SW480 (cell line): ENCODE measurements around the gene WT1.
A peak's percentile ranks its signal among the peaks of the same experiment; 100 is the strongest.

Source experiments
- DNase-seq: peaks from one replicate; pipeline ENCODE4 v3.0.0-alpha.2; 2016; ENCODE audit warnings: low spot score

Gene WT1

DNA sequence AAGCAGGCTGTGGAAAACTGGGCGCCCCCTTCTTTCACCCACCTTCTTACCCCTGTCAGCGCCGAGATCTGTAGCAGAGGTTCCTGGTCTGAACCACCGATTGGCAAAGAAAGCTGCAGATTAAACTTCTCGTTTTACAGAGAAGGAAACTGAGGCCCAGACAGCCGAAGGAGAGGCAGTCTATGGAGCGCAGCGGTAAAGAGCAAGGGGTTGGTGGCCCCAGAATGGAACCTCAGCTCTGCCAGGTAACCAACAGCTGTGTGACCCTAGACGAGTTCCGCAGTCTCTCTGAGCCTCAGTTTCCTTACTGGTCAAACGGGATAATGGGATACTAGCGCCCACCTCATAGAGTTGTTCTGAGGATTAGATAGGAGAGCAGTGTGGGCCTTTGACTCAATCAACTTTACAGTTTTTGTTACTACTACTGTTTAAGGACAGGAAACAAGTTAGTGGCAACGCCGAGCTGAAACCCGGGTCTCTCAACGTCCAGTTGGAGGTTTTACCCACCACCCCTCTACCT lies 3.1 kb upstream of the WT1 start:
- no peak for DNase-seq

DNA sequence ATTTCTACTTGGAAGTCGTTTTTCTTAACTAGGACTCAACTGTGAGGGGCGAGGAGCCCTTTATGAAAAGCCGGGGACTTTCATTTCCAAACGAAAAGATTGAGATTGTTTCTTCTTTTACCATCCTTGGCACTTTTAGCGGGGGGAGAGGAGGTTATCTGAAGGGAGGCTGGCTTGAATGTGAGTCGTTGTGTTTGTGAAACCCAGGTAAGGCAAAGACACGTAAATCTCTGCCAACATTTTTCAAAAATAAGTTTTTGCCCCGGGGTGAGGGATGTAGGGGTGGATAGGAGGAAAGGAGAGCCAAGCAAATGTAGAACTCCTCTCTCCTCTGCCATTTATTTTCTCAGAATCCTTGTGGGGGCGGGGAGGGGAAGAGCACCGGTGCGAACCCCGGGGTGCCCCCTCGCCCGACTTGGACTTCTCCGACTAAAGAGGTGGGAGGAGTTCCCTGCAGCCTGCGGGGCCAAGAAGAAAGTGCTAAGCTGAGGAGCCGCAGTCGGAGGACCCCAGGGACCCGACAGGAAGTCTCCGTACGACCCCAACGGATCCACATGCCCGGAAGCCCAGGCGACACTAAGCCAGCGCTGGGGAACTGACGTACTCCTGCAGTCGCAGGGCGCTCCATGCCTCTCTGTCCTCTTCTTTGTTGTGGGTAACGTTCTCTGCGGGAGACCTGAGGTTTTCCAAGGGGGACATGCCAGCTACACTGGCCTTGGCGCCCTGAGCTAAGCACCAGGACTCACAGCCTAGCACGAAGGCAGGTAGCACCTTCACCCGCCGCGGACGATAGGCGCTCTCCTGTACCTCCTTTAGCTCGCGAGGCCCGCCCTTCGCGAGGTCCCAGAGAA lies 2.4 kb upstream of the WT1 start:
- DNase-seq = no peak

DNA sequence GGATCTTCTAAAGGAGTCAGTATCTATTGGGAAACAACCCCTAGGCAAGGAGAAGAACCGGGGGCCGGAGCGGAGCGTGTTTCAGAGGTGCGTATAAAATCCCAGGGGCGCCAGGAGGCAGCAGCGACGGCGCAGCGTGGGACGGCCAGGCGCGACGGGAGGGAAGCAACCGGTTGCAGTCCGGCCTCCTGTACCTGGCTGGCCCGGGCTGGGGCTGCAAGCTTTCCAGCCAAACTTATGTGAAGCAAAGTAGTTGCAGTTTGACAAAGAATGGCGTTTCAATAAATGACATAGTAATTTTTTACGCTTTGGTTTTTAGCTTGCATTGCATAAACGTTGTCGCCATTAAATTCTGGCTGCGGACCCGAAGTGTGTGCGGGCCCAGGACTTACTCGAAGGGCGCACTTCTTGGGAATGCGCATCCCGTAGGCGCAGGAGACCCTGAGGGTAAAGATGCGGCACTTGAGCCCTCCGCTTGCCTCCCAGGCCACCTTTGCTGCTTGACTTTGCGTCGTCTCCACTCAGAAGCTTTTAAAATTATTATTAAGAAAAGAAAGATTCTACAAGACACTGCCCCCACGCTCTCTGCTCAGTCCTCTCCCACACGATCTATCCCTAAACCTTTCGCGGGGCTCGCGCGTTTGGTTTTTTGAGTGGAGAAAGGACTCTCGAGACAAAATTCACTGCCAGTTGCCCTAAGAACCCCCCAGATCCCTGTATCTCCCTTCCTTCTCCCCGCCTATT lies 1.6 kb upstream of the WT1 start:
- DNase-seq = no peak

DNA sequence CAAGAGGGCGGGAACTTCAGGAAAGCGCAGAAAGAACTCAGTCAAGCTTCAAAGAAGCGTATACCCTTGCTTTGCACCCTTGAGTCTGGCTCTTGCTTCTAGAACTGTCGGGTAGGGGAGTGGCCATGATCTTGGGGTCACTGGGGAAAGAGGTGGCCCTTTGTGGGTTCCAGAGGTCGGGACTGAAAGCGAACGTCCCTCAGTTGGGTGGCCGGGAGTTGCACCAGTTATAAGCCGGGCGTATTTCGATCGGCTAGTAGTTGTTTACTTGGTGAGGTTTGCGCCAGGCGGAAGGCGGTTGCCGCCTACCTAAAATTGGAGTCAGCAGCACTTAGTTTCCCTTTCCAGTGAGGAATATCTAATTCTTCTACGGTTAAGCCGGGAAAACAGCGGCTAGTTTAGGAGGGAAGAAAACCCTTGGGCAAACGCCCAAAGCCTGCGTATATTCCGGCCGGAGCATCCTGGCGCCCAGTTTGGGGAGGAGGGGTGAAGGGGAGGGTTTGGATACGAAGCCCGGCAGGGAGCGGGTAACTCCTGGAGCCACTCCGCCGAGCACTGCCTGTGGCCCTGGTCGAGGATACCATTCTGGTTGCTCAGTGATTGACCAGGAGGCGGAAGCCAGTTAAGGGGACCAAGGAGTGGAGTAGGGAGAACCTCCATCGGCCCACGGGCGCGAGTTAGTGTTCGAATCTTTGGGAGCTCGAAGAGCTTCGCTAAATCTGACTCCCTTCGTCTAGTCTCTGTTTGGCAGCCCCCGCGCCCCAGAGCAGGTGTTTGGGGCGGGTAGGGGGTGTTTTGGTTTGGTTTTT lies 807 bp upstream of the WT1 start:
- DNase-seq = no peak

DNA sequence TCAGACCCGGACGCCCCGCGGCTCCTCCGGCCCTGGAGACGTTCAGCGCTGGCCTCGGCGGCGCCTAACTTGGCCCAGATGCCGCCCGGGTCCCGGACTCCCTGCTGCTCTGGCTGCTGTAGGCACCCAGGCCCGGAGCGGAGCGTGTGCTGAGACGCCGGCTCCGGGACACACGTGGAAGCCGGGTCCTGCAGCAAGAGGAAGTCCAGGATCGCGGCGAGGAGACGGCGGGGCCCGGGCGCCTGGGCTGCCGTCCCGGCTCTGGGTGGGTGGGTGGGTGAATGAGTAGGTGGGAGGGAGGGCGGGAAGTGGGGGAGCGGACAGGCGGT lies 223 bp downstream of the WT1 start:
- DNase-seq = peak; percentile 66

DNA sequence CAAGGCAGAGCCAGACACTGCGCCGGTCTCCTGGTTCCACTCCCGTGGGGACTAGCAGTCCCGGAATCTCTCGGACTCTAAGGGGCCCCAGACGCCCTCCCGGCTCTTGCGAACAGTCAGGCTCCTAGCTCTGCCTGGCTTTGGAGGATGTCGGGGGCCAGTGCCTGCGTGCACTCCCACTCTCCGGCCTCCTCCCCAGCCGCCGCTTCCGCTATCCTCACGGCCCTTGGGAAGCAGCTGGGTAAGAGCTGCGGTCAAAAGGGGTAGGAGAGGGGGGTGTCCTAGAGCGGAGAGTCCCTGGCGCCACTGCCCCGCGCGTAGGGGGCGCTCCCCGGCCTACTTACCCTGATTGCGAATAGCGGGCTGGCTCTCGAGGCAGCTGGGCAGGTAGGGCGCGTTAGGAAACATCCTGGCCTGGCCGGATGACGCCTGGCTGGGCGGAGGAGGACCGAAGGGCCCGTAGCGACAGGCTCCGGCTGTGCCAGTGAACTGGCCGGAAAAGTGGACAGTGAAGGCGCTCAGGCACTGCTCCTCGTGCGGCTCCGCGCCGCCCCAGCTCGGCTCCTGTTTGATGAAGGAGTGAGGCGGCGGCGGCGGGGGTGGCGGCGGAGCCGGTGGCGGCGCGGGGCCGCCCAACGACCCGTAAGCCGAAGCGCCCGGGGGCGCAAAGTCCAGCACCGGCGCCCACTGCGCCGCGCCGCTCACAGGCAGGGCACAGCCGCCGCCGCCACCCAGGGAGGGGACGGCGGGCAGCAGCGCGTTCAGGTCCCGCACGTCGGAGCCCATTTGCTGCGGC lies 785 bp downstream of the WT1 start:
- DNase-seq = peak; percentile 71

DNA sequence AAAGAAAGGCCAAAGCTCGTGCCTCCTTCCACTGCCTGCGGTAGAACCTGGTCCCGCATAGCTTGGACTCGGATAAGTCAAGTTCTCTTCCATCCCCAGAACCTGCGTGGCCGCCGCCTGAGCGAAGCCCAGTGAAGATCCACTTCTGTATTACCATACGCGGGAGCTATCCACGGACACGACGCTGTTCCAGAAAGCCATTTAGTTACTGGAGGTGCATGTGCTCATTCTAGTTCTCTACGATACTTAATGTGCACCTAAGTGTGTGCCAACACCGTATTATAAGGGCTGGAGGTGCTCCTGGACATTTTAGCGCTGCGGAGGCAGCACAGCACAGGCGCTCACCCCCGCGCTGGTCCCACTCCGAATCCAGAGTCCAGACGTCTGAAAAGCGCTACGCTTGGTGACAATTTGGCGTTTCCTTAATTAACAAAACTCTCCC lies 1.4 kb downstream of the WT1 start:
- DNase-seq = no peak

DNA sequence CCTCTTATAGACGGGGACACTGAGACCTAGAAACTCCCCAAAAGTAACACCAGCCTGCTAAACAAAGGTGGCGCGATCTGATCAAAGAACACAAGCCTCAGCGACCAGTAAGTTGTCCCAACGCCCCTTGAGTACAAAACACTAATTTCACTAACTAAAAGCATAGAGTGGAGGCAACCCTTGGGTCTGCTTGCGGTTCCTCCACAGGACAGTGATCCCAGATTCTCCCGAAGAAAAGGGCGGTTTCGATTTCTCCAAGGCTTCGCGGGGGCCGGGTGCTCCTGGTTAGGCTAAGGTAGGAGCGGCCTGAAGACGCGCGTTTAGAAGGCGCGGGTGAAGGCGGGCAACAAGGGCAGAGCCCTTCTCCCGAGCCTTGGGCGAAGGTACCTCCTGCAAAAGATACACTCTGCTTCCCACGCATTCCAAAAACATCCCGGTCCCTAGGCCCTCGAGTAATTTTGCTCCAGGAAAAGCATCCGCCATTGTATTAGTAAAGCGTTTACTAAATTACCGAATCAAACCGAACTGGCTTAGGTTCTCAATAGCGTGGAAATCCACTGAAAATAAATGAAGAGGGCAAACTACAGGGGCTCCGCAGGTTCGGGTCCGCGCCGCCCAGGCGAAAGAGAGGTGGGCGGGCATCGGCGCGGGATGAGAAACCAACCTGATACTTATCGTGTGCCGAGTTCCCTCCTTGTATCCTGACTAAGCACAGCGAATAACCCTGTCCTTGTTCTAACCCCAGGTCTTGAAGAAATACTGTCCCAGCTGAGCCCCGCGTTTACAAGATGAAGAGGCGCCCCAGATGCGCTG lies 2.0 kb downstream of the WT1 start:
- DNase-seq = no peak

DNA sequence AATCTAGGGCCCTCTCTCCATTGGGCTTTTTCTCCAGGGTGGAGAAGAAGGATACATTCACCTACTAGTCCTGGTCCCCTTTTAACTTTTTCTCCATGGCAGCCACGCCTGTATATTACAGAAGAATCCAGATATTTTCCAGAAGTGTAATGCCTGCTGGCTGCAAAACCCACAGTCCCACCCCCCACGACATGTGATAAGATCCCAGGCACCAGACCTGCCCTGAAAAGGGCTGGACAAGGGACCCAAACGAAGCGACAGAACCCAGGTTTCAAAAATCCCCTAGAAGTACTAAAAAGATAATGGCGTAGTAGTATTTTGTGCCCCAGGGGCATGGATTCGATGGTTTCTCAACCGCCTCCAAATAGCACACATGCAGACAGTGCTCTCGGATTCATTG lies 2.8 kb downstream of the WT1 start:
- DNase-seq = no peak

DNA sequence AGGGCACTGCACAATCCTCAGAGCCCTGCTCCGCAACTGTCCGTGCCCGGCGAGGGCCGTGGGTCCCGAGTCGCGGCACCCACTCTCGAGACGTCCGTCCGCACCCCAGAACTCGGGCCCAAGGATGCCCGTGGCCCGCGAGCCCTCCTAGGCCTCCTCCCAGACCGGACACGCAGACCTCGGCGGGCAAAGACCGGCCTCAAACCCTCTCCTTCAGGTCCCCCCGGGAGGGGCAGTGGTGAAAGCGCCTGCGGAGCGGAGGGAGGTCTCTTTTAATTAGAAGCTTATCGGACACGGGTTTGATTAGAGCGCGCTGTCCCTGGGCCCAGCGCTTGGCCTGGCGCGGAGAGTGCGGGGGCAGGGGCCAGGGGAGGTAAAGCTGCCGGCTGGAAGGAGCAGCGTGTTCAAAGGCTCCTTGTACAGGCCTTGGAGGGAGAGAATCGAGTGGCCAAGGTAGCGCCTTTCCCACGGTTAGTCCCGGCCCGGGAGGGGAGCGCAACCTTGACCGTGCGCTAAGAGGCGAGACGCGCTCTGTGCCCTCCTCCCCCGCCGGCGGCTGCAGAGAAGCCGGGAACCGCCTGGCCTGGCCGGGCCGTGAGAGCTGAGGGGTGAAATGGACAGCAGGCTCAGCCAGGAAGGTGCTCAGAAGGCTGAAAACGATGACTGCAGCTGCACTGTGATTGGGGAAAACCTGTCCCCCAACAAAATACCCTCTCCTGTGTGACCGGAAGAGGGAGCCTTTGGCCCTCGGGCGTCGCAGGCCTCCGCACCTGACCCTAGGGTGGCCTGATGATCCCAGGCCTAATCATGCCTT lies 4.6 kb downstream of the WT1 start:
- DNase-seq = no peak

DNA sequence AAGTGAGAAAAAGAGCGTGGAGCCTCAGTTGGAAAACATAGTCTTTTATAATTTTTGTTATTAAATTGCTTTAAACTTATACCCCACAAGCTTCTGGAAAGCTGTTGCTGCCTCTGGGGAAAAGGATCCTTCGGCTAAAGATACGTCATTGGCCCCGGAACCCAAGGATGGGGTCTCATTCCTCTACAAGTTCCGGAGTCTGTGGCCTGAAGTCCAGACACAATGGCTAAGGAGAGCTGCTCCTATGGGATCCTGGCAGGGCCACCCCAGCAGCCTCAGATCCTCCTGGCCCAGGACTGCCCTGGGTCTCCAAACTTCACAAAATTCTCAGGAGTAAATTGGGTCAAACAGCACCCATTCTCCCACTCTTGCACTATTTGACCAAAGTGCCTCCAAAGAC lies 5.9 kb downstream of the WT1 start:
- DNase-seq = no peak

DNA sequence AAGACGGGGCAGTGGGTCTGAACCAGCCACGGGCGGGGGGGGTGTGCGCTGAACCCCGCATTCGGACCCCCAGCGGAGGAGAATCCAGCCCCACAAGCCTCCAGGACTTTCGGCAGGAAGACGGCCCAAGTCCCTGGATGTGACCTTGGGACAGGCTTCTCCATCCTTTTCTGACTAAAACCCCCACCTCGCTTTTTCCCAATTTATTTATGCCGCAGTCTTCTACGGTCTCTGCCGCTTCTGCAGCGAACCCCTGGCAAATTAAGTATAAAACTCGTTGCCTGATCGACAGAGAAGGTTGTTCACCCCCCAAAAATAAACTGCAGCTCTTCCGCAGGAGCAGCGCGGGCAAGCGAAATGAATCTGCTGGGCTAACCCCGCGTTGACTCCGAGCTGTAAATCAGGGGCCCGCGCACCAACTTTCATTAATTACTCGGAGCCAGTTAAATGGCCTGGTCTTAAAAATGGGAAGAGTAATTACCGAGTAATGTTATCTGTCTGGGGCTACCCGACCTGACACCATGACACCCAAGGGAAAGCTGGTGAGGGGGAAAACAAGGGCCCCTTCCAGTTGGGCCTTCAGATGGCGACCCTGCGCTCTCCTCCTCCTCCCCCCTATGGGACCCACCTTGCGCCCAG lies 6.6 kb downstream of the WT1 start:
- DNase-seq = no peak

DNA sequence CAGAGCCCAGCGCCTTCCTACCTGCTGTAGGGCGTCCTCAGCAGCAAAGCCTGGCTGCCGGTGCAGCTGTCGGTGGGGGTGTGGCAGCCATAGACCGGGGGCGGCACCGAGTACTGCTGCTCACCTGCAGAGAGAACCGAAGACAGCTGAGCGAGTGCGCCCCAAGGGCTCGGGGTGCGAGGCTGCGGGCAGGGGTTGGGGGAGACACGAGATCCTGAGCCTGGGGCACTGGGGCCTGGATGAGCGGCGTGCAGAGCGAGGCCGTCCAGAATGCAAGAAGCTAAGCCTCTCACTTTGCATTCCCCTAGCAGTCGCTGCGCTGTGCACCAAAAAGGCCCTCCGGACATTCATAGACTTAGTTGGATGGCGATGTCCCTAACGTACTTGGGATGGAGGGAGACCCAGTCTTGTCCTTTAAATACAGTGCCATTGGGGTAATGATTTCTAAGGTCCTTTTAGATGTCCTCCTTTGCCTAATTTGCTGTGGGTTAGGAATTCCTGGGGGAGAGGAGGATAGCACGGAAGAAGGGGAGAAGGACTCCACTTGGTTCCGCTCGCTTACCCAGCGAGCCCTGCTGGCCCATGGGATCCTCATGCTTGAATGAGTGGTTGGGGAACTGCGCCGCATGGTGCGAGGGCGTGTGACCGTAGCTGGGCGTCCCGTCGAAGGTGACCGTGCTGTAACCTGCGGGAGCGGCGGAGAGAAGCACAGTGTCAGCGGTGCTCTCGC lies 7.2 kb downstream of the WT1 start:
- DNase-seq = no peak

DNA sequence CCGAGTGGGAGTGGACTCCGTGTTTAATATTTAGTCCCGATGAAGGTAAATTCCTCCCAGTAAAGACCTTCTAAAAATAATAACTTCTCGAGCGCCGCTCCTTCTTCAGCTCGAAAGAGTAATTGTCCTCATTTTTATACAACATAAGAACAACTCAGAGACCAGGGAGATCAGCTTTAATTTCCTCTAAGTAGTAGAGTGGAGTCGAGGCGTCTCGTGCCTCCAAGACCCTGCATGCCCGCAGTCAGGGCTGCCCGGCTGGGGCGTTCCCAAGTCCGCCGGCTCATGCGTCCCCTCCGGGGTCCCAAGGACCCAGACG lies 7.8 kb downstream of the WT1 start:
- DNase-seq = no peak

DNA sequence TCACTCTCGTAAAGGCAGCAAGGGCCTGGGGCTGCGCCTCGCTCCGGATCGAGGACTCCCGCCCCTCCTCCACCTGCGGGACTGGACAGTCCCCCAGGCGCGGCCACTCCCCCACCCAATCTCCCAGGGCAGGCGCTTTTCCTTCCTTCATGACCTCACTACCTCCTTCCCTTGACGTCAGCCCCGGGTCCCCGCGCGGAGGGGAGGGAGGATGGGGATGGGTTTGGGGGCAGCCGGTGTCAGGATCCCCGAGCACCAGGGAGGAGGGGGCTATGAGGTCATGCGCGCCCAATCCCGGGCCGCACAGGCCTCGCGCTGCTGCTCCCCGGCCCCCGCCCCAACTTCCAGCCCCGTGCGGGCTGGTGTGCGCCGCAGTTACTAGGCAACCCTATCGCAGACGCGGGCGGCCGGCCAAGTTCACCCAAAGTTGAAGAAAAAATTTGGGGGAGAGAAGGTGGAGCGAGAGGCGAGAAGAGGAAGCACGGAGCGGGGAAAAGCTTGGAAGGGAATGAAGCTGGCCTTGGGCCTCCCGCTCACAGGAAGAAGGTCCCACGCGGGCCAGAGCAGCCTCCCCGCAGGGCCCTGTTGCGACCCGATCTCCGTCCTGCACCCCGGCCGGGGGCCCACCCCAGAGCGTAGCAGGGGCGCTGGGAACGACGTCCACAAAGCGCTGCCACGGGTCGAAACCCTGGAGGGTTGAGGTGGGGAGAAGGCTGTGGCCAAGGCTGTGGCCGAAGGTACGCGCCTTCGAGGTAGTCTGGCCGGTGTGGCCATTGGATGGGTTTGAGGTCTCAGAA lies 8.3 kb downstream of the WT1 start:
- DNase-seq = no peak

DNA sequence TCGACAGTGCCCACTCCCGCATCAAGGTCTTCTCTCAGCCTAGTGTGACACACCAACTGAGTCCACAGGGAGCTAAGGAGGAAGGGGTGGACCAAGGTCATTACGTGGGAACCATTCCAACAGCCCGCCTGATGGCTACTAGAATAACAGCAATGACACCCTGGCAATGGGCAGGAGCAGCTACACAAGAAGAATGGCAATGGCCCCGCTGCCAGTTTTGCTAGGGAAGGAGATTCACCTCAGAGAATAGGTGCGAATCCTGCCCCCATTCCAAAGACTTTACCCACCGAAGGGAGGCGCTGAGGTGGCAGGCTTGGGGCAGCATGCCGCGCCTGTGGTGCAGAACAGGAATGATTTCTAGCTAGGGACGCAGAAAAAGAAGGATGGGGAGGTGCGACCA lies 9.1 kb downstream of the WT1 start:
- no peak for DNase-seq

DNA sequence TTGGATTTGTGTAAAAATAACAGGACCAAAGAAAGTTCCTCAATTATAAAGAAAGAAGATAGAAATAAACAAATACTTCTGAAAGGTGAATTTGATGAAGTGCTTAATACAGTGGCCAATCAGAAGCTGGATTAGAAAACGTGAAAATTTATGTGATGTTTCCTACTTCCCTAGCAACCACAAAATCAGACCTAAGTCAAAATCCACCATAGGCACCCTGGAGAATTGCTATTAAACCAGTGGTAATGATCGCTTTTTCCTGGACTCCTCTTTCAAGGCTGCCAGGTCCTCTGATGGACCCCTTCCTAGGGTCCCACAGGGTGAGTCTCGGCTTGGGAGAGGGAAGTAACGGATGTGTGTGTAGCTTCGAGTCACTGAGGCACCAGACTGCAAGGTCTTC lies 9.6 kb downstream of the WT1 start:
- no peak for DNase-seq

DNA sequence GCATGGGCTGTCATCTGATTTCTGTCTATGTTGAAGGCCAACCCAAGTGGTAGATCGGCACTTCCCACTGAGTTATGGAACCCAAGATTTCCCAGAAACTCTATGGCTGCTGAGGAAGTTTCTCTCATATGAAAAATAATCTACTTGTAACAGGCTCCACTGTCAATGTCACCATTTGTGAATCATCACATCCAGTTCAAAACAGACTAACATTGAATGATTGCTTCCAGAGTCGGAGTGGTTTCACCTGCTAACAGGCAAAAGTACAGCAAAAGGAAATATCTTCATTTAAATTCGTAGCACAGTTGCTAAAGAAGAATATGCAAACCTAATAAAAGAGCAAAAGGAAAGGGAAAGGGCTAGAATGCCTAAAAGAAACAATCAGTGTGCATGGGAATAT lies 12.8 kb downstream of the WT1 start:
- DNase-seq = no peak
